GM19193 (cell line): ENCODE results near the gene BCL2L1.

Source experiments
- POLR2A ChIP-seq: IDR thresholded peaks from 4 replicates; pipeline ENCODE4 v1.6.1; 2011; ENCODE audit not compliant: insufficient read depth, insufficient read length; ENCODE audit errors: extremely low read depth

BCL2L1 gene

DNA sequence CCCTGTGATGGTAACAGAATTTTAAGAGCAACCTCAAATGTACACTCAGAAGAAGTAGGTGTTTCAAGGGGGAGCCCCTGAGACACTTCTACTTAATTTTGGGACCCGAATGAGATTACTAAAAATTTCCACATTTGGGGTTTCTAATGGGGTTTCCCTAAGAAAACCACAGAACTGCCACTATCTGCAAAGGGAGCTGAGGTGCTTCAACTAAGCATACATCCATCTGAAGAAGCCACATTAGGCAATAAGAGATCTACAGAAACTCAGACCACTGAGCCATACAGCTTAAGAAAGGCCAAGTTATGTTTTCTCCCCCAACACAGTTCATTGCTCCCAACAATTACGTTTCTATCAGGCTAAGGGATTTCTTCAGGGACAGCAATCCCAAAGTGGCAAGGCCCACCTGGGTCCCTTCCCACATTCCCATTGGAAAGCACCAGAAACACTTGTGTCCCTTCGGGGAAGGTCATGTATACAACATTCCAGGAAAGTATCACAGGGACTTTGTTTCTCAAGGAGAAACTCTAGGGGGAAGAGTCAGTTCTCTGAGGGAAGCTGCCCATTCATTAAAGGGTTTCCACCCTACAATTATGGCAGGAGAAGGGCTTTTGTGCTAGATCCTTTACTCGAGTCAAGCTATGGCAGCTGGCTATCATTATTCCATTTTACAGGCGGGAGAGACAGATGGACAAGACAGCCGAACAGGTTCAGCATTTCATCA is 5.0 kb downstream of the BCL2L1 start:
- TF ChIP-seq POLR2A: no peak

DNA sequence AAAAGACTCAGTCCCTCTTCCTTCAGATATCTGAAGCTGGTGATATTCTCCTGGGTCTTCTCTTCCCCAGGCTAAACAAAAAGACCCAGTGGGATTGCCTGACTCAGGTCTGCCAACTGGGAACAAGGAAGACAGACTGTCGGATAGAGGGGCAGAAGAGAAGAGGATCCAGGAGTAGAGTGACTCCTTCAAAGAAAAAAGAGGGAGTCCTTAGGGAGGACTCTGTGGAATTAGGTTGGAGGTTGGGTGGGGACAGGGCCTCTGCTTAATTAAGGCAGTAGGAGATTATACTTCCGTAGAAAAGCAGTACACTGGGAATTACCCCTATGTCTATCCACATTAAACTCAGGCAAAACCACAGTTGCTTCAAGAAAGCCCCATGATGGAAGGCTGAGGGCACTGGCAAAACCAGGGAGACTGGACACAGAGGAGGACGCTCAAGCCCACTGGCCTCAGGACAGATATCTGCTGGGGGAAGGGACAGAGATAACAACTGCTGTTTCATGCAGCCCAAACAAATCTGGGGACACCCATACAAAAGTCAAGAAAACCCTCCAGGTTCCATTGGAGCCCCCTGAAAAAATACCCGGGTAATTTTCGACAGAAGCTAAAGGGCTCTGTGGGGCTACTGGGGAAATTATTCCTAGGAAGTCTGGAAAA is 5.7 kb downstream of the BCL2L1 start:
- TF ChIP-seq POLR2A: no peak

DNA sequence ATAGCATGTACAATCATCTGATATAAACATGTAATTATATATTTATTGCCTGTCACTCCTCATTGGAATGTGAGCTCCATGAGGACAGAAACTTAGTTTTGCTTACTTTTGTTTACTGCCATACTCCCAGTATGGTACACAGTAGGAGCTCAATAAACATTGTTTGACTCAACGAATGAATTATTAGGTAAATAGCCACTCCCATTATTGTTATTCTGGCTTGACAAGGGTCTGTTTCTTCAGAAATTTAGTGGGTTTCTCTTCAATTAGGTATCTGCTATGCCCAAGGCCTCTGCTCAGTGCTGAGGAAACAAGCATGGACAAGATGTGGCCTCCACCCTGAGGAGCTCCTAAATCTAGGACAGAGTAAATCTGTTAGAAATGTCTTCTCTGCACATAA is 6.3 kb downstream of the BCL2L1 start:
- no peak for TF ChIP-seq POLR2A

DNA sequence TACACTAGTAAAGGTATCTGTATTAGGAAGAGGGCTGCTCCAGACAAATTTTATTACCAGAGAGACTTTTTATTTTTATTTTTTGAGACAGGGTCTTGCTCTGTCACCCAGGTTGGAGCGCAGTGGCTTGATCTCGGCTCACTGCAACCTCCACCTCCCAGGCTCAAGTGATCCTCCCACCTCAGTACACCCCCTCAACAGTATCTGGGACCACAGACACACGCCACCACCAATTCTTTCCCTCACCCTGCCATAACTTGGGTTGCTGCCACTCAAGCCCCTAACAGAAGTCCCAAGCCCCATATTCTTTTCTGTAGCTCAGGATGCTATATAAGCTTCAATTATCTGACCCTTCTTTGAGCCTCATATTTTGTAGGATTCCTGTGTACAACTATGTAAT is 6.9 kb downstream of the BCL2L1 start:
- TF ChIP-seq POLR2A: no peak

DNA sequence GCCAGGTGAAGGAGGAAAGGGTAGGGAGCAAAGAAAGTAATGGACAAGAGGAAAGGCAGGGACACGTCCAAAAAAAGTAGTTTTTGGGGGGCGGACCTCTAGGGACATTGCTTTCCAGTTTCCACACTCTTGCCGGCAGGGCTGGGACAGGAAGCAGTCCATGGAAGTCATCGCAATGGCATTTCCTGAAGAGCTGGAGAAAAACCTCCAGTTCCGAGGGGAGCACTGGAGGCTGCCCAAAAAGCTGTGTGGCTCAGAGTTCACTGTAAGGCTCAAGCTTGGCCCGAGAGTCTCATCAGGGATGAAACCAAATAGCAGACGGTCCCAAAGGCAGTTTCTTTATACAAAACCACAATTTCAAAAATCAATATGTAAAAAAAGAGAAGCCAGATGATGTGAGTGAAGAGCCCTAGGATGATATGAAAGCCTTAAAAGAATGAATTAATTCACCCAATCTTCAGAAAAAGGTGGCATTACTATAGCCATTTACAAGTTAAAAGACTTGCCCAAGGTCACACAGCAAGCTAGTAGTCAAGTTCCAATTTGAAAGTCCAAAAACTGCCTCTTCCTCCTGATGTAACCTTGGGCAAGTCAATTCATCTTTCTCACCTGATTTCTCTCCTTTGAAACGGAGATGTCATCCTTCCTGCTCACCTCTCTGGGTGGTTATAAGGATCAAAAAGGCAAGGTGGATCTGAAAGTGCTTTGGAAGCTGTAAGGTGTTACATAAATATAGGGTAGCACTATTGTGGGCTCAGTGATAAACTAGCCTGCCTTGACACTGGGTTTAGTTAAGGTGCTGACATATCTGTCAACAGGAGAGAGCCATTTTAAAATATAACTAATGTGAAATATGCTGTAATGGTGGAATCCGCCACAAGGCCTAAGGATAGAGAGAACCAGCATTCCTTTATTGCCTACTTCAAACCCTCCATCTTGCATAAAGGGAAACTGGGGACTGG is 9.1 kb downstream of the BCL2L1 start:
- TF ChIP-seq POLR2A: no peak

DNA sequence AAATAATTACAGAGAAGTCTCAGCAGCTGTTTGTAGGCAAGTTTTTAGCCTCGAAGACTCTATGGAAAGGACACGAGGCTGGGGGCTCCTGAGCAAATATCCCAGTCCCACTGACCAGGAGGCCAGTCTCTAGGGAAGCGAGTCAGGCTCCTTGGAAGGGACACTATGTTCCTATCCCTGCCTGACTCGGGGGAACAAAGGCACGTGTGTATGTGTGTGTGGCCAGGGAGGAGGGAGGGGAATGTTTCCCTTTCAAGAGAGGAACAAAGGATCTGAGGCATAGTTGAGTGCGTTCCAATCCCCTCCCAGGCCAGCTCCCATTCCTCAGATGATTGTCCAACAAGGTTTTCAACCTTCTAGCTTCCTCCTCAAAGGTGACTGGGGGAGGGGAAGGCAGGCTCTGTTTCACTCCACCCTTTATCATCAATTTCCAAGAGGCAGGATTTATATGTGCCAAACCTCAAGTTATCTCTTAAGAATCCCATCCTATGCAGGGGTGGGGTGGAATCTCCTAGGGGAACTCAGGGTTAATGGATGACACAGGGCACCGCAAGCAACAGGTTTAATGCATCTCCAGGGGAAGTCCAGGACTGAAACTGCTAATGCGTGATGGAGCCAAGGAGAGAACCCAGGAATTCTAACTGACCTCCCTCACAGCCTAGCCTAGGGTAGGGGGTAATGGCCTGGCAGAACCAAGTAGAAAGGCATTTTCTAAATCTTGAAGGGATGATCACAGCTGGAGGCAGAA is 9.9 kb downstream of the BCL2L1 start:
- no peak for TF ChIP-seq POLR2A

DNA sequence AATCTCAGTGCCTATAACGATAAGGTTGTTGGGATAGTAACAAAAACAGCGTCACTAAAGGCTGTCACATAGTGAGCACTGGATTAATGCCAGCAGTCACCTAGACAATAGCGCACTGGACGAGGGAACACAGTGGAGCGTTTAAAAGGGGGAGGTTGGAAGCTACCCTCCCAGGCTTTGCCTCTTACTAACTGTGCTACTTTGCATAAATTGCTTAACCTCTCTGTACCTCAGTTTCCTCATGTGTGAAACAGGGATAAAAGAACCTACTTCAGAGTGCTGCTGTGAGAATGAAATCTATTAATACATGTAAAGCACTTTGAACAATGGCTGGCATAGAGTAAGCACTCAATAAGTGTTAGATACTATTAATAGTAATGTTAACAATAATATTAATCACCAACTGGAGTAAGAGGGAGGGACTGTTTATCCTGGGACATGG is 10.5 kb downstream of the BCL2L1 start:
- TF ChIP-seq POLR2A: no peak

DNA sequence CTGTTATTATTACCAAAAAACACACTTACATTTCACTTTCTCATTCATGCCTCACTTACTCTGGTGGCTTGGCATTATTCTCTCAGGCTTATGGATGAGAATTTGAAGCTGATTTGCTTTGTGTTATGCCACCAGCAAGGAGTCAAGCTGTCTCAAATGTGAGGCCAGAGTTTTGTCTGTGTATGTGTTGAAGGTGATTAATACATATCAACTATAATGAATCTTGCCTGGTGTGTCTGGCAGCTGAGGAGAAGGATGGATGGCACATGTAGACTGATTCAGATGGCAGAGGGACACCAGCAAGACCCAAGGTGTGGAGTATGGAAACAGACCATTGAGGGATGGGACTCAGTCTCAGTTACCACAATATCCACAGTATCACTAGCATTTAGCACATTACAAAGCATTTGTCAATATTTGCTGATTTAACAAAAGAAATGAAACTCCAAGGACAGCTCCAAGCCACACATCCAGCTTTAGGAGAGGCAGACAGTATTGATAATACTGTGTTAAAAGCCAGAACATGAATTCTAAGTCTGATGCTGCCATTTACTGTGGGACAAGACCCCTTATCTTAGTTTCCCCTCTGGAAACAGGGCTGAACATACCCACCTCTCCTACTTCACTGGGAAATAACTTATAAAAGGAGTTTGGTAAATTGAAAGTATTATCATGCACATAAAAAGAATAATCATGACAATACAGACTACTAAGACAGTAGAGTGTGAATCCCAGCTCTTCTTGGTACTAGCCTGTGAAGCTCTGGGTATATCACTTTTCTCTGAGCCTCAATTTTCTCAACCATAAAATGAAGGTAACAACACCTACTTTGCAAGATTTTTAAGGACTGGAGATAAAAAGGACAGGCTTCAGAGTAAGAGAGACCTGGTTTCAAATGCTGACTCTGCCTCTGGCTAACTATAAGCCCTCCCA is 11.2 kb downstream of the BCL2L1 start:
- TF ChIP-seq POLR2A: no peak

DNA sequence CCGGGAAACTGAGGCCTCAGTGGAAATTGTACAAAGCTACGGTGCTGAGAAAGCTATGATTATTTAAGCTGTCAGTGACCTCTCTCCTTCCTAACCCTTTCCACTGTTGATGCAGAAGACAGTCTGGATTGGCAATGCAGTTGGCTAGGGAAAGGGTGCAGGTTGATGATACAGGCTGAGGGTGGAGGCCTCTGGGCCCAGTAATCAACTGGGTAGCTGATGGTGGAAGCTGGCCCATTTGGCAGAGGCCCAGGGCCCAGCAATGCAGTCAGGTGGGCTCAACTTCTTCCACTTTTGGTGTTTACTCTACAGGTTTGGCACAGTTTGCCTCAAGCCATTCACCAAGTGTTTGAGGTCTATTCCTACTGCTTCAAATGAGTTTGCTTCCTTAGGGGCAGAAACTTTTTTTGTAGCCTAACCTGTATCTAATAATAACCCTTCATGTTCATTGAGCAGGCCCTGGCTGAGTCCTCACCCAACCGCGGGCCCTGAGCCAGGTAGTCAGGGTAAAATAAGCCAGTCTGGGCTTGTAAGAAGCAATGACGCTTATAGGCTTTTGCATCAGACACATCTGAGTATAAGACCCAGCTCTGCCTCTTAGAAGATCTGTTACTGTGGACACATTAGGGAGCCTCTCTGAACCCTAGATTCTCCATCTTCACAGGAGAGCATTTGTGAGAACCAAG is 12.1 kb downstream of the BCL2L1 start:
- no peak for TF ChIP-seq POLR2A

DNA sequence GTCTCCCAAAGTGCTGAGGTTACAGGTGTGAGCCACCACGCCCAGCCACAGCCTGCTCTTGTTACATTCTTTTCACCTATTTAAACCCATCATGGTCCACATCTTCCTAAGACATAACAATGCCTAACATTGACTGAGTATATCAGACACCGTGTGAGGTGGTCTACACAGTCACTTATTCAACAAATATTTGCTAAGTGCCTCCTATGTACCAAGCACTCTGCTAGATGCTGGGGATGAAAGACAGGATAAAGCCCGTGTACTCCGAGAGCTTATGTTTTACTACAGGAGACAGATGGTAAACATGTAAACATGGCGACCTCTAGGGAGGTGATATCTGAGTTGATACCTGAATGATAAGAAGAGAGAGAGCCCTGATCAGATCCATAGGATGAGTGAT is 12.7 kb downstream of the BCL2L1 start:
- TF ChIP-seq POLR2A: no peak

DNA sequence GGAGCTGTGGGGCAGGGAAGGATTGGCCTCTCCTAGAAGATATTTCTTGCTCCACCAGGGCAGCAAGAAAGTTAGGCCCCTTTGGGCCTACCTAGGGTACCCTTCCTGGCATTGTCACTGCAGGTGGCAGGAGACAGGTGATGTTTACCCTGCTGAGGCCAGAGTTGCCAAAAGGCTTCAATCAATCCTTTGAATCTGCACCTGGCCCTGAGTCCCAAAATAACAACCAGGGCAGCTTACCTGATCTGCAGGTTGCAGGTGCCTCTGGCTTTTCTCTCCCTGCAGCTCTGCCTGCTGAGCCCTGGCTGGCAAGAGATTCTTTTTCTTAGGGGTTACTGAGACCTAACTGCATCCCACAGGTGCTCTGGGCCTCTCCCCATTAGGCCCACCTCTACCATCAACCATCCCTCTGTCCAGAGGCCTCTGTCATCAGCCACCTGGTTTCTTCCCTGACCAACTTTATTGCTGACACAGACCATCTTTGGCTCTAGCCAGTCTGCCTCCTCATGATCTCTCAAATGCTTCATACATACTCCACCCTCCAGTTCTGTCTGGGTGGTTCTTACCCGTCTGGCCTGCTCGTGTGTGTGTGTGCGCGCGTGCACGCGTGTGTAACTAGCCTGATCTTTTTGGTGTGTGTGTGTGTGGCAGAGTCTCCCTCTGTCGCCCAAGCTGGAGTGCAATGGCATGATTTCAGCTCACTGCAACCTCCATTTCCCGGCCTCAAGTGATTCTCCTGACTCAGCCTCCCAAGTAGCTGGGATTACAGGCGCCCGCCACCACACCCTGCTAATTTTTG is 13.7 kb downstream of the BCL2L1 start:
- no peak for TF ChIP-seq POLR2A

DNA sequence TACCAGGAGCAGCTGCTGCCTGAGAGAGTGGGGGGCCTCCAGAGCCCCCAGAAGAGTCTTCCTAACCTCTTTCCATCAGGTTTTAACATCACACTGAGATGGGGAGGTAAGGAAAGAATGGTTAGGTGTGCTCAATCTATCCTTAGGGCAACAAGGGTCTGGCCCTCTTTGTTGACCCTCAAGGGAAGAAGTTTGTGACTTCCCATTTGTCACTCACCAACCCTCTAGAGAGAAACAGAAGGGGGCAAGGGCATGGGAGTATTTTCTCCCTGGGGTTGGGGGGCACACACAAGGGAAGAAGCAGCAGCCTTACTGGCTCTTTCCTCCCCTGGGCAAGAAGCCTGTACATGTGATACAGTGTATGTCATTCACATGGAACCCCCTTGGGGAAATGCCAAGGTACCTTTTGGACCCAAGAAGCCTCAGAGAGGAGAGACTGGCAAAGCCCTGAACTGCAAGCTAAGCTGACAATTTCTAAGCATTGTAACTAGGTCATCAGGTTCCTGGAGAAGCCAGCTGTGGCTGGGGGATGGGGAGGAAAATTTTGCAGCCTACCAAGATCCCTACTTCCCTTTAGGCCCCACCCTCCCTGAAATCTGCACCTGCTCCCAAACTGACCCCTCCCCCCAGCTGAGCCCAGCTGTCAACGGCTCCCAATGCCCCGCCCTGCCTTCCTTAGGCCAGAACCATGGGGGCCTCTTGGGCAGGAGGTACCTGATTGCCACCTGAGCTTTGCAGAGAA is 14.5 kb downstream of the BCL2L1 start:
- no peak for TF ChIP-seq POLR2A
